Astrocyte of the spinal cord (primary cell): ENCODE data around the gene TCF7L2.

Source experiments
- DNase-seq: peaks from one replicate; pipeline ENCODE4 v3.0.0; 2011; ENCODE audit warnings: low read depth, low spot score
- H3K4me3 ChIP-seq: 2 replicates; pipeline ENCODE4 v1.5.1; 2011; ENCODE audit warnings: low read depth, mild to moderate bottlenecking, low read length, moderate library complexity
- in situ Hi-C: cut with HindIII; loops from 2 replicates; pipeline ENCODE4 v1.10.0; 2017; ENCODE audit warnings: low sequenced_read_pairs
- TF ChIP-seq, protein P1 (sequence below): IDR thresholded peaks from 2 replicates; pipeline ENCODE4 v1.5.1; 2012; ENCODE audit warnings: low read depth, mild to moderate bottlenecking, low read length, inconsistent platforms

The TCF7L2 gene

GRCh38 chr10:113068178-113068890 is 118.3 kb downstream of the TCF7L2 start:
- in situ Hi-C loops = no loop called here
- TF ChIP-seq, protein P1, sequence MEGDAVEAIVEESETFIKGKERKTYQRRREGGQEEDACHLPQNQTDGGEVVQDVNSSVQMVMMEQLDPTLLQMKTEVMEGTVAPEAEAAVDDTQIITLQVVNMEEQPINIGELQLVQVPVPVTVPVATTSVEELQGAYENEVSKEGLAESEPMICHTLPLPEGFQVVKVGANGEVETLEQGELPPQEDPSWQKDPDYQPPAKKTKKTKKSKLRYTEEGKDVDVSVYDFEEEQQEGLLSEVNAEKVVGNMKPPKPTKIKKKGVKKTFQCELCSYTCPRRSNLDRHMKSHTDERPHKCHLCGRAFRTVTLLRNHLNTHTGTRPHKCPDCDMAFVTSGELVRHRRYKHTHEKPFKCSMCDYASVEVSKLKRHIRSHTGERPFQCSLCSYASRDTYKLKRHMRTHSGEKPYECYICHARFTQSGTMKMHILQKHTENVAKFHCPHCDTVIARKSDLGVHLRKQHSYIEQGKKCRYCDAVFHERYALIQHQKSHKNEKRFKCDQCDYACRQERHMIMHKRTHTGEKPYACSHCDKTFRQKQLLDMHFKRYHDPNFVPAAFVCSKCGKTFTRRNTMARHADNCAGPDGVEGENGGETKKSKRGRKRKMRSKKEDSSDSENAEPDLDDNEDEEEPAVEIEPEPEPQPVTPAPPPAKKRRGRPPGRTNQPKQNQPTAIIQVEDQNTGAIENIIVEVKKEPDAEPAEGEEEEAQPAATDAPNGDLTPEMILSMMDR = no peak
- DNase-seq = no peak
- no peak overlapping the region for H3K4me3 ChIP-seq

DNA sequence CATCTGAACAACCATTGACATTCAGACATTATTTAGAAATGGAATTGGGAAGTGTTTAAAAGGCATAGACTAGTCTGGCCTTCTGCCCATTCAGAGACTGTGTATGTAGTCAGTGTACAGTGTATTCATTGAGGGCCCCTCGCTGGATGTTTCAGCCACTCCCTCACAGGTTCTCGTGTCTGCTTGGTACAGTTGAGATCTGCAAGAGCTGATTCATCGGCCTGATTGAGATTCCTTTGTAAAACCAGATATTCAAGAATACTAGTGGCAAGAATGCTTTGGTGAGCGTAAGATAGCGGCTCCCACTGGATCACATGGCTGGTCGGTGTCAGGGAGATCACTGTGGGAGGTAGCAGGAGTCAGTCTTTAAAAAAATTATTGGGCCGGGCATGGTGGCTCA is 119.5 kb downstream of the TCF7L2 start:
- in situ Hi-C loops = no loop called here
- TF ChIP-seq, protein P1 = no peak
- no peak overlapping the region for H3K4me3 ChIP-seq
- peak; percentile 68 for DNase-seq

- in situ Hi-C loops = no loop called here
- no peak overlapping the region for H3K4me3 ChIP-seq
- DNase-seq = no peak
- TF ChIP-seq, protein P1 = no peak
Measured at GRCh38 chr10:113071446-113071845, 121.4 kb downstream of the TCF7L2 start.

DNA sequence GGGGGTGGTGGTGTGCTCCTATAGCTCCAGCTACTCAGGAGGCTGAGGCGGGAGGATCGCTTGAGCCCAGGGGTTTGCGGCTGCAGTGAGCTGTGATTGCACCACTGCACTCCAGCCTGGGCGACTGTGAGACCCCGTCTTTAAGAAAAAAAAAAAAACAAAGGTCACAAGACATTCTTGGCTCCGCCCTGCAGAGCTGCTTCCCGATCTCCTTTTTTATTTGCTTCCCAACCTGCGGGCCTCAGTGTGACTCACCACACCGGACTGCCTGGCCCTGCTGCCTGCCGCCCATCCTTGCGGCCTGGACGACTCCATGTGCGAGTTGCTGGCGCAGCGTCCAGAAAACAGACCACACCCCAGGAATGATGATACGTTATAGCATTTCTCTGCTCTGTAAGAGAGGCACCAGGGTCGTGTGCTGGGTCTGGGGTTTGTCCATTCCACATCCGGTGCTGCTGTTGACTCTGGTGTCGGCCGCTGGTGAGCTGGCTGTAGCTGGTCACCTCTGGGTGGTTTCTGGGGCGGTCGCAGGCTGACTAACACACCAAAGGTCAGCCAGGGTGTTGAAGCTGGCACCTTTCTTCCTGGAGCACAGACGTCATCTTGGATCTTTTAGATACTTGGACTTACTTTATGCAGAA is 123.6 kb downstream of the TCF7L2 start:
- no peak overlapping the region for H3K4me3 ChIP-seq
- in situ Hi-C loops = no loop called here
- DNase-seq = peak; percentile 98

DNA sequence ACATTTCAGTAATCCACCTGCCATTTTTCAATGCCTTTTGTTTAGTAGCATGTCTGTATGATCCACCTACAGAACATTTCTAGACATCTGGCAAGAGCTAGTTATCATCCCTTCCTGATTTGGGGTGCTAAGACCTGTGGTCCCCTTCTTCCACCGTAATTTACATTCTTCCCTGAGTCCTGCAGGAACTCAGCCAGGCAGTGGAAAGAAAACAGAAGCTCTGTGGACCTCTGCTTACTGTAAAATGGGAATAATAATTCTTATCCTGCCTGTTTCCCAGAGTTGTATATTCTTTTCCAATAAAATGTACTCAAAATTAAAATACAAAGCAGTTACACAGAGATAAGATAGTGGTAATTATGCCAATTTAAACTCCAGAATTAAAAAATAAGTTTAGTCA is 126.9 kb downstream of the TCF7L2 start:
- TF ChIP-seq, protein P1 = no peak
- no peak for DNase-seq
- no peak overlapping the region for H3K4me3 ChIP-seq
- in situ Hi-C loops = no loop called here

More for the DNA sequence above, 123.6 kb downstream of the TCF7L2 start:
- TF ChIP-seq, protein P1 = no peak

GRCh38 chr10:113078282-113078907 is 128.3 kb downstream of the TCF7L2 start:
- H3K4me3 ChIP-seq = no peak overlapping the region
- TF ChIP-seq, protein P1 = no peak
- in situ Hi-C loops = no loop called here
- no peak for DNase-seq
